Measurements from ENCODE around the gene JAKMIP3.

Gene JAKMIP3

DNA sequence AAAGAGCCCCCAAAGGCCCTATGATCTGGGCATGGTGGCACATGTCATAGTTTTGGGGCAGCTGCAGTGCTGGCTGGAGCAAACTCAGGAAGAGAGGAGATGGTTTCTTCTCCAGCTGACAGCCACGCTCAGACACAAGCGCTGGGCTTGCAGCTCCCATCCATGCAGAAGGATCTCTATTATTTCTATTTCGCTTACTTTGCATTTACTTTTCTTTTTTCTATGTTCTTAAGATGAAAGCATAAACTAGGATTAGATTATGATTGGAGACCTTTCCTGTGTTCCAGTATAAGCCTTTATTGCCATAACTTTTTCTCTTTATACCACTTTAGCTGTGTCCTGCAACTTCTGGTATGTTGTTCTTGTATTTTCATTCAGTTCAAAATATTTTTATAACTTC is 5.0 kb downstream of the JAKMIP3 start:
- no peaks in the 10 kb centered on the region for H3K36me3 ChIP-seq
- no peak for DNase-seq
- TF ChIP-seq, protein P1, sequence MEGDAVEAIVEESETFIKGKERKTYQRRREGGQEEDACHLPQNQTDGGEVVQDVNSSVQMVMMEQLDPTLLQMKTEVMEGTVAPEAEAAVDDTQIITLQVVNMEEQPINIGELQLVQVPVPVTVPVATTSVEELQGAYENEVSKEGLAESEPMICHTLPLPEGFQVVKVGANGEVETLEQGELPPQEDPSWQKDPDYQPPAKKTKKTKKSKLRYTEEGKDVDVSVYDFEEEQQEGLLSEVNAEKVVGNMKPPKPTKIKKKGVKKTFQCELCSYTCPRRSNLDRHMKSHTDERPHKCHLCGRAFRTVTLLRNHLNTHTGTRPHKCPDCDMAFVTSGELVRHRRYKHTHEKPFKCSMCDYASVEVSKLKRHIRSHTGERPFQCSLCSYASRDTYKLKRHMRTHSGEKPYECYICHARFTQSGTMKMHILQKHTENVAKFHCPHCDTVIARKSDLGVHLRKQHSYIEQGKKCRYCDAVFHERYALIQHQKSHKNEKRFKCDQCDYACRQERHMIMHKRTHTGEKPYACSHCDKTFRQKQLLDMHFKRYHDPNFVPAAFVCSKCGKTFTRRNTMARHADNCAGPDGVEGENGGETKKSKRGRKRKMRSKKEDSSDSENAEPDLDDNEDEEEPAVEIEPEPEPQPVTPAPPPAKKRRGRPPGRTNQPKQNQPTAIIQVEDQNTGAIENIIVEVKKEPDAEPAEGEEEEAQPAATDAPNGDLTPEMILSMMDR (IDR thresholded peaks at IDR 0.05) = no peak
- H3K4me1 ChIP-seq = peaks cover 0 to 8% (median under 1%) of the 10 kb centered on the region in 4 donors
- intact Hi-C loops (cut with DNase I; ENCODE audit: low total_unique reads) = no loop called here
- no peak overlapping the region for H3K4me3 ChIP-seq
- no peaks in the 10 kb centered on the region for H3K27me3 ChIP-seq
- peaks cover 0 to 18% (median 10%) of the 10 kb centered on the region in 3 donors for H3K9me3 ChIP-seq
- H3K27ac ChIP-seq = no peak overlapping the region

DNA sequence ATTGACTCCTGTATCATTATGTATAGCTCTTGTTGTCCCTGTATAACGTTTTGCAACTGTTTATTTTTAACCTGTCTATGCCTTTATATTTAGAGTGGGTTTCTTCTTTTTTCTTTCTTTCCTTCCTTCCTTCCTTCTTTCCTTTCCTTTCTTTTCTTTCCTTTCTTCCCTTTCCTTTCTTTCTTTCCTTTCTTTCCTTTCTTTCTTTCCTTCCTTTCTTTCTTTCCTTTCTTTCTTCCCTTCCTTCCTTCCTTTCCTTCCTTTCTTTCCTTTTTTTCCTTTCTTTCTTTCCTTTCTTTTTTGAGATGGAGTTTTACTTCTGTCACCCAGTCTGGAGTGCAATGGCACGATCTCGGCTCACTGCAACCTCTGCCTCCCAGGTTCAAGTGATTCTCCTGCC is 5.9 kb downstream of the JAKMIP3 start:
- intact Hi-C loops (cut with DNase I; ENCODE audit: low total_unique reads) = no loop called here
- Histone ChIP-seq H3K4me3 (no peak overlapping the region), H3K27me3 (no peaks in the 10 kb centered on the region), H3K9me3 (peaks cover 0 to 18% (median 10%) of the 10 kb centered on the region in 3 donors), H3K4me1 (peaks cover 0 to under 1% (median 0%) of the 10 kb centered on the region in 4 donors), H3K27ac (no peak overlapping the region), H3K36me3 (no peaks in the 10 kb centered on the region)
- no peak for DNase-seq
- TF ChIP-seq, protein P1 (IDR thresholded peaks at IDR 0.05) = no peak

DNA sequence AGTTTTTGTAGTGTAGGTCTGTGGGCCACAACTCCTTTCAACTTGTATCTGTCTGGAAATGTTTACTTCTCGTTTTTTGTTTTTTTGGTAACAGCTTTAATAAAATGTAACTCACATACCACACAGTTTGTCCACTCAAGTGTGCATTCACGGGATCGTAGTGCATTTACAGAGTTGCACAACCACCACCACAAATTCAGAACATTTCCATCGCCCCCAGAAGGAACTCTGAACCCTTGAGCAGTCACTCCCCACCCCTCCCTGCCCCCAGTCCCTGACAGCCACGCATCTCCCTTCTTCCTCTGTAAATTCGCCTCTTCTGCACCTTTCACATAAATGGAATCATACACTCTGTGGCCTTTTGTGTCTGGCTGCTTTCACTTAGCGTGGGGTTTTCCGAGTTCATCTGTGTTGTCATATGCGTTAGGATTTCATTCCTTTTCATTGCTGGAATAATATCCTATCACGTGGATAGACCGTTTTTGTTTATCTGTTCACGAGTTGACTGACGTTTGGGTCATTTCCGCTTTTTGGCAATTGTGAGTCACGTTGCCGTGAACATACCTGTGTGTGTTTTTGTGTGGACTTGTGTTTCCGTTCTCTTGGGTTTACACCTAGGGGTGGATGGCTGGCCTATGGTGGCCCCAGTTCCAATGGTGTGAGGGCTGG is 10.3 kb downstream of the JAKMIP3 start:
- H3K4me3 ChIP-seq = no peak overlapping the region
- no peaks in the 10 kb centered on the region for H3K36me3 ChIP-seq
- TF ChIP-seq, protein P1 (IDR thresholded peaks at IDR 0.05) = no peak
- no peak overlapping the region for H3K27ac ChIP-seq
- intact Hi-C loops (cut with DNase I; ENCODE audit: low total_unique reads) = no loop called here
- peaks cover 0 to 4% of the 10 kb centered on the region in 2 donors for H3K27me3 ChIP-seq
- H3K4me1 ChIP-seq = no peaks in the 10 kb centered on the region
- DNase-seq = no peak
- peaks cover 0 to 18% (median 10%) of the 10 kb centered on the region in 3 donors for H3K9me3 ChIP-seq

GRCh38 chr10:132076578-132077081 is 10.9 kb downstream of the JAKMIP3 start:
- intact Hi-C loops (cut with DNase I; ENCODE audit: low total_unique reads) = no loop called here
- Histone ChIP-seq H3K4me3 (no peak overlapping the region), H3K27ac (no peak overlapping the region), H3K36me3 (no peaks in the 10 kb centered on the region), H3K9me3 (peaks cover 0 to 18% (median 10%) of the 10 kb centered on the region in 3 donors), H3K27me3 (peaks cover 0 to 4% of the 10 kb centered on the region in 2 donors), H3K4me1 (no peaks in the 10 kb centered on the region)
- TF ChIP-seq, protein P1 (IDR thresholded peaks at IDR 0.05) = no peak
- no peak for DNase-seq

- H3K4me1 ChIP-seq = no peaks in the 10 kb centered on the region
- H3K27me3 ChIP-seq = peaks cover 0 to 4% of the 10 kb centered on the region in 2 donors
- TF ChIP-seq, protein P1 (IDR thresholded peaks at IDR 0.05) = no peak
- H3K36me3 ChIP-seq = no peaks in the 10 kb centered on the region
- no peak for DNase-seq
- intact Hi-C loops (cut with DNase I; ENCODE audit: low total_unique reads) = no loop called here
- H3K9me3 ChIP-seq = peaks cover 0 to 15% (median 10%) of the 10 kb centered on the region in 3 donors
- H3K4me3 ChIP-seq = no peak overlapping the region
- H3K27ac ChIP-seq = no peak overlapping the region
Observed at GRCh38 chr10:132077091-132077490, 11.3 kb downstream of the JAKMIP3 start.
